NCI-H226 (cell line): Measurements from ENCODE around the gene EEF2.

ENCODE experiments used
- DNase-seq: peaks from one replicate; pipeline ENCODE4 v3.0.0-alpha.2; 2015

Gene EEF2

GRCh38 chr19:3983936-3984583, 1.2 kb downstream of the EEF2 start:
- DNase-seq: peak; percentile 12

GRCh38 chr19:3983542-3983914, 1.7 kb downstream of the EEF2 start:
- DNase-seq: no peak

- DNase-seq: peak; percentile 53
Measured at GRCh38 chr19:3982701-3983541, 2.3 kb downstream of the EEF2 start.

- no peak for DNase-seq
Measured at GRCh38 chr19:3981736-3982681, 3.3 kb downstream of the EEF2 start.

GRCh38 chr19:3981373-3981735, 3.9 kb downstream of the EEF2 start:
- DNase-seq: no peak

GRCh38 chr19:3980353-3981251, 4.7 kb downstream of the EEF2 start:
- no peak for DNase-seq

GRCh38 chr19:3979674-3980352, 5.5 kb downstream of the EEF2 start:
- DNase-seq: no peak

- DNase-seq: no peak
Measured at GRCh38 chr19:3979289-3979673, 6.0 kb downstream of the EEF2 start.

- DNase-seq: no peak
Measured at GRCh38 chr19:3978145-3978544, 7.1 kb downstream of the EEF2 start.

- DNase-seq: no peak
Measured at GRCh38 chr19:3977242-3978143, 7.8 kb downstream of the EEF2 start.

GRCh38 chr19:3976495-3977241, 8.6 kb downstream of the EEF2 start:
- no peak for DNase-seq

GRCh38 chr19:3975637-3976087, 9.6 kb downstream of the EEF2 start:
- DNase-seq: no peak

- no peak for DNase-seq
Measured at GRCh38 chr19:3975144-3975543, 10.1 kb downstream of the EEF2 start.

GRCh38 chr19:3970808-3971598, 14.3 kb downstream of the EEF2 start, which contains the start of gene DAPK3:
Gene DAPK3, minus strand, starts transcription at chr19:3971099. Its CDS starts 1,364 bp downstream, at chr19:3969735.
- DNase-seq: peak; percentile 97

- DNase-seq: no peak
Measured at GRCh38 chr19:3970313-3970807, 14.9 kb downstream of the EEF2 start.

GRCh38 chr19:3969435-3970312, 15.6 kb downstream of the EEF2 start:
- peak; percentile 95 for DNase-seq
